ENCODE results near the gene ZNF333.

GRCh38 chr19:14678199-14678598 lies 11.6 kb upstream of the ZNF333 start:
- TF ChIP-seq CTCF (IDR thresholded peaks at IDR 0.05; ENCODE audit: low read depth, low read length, poor library complexity, severe bottlenecking) (no peak), EZH2phosphoT487 (IDR thresholded peaks at IDR 0.05; ENCODE audit: borderline replicate concordance, low read length) (no peak)
